Omental fat pad (tissue), 4 donors: ENCODE data around the gene TMEM19. TPM values are rescaled to one million over a fixed set of nuclear protein-coding genes. Genes with fewer than 3 reads are reported as not detected.

Source experiments
- ATAC-seq: fragments of 150-250 bp; one replicate; pipeline ENCODE4 v1.9.1; 2016; ENCODE audit warnings: mild to moderate bottlenecking, moderate library complexity; ENCODE audit not compliant: low FRiP score
- DNase-seq: peaks from one replicate; pipeline ENCODE4 v3.0.0-alpha.2; 2019; ENCODE audit warnings: low spot score
- CTCF ChIP-seq, 3 donors: fragments of 450-650 bp; IDR thresholded peaks; one replicate each; pipeline ENCODE4 v1.5.1; 2016 to 2017; ENCODE audit warnings: antibody characterized with exemption in 3 of 3, mild to moderate bottlenecking in 3 of 3, moderate library complexity in 2 of 3
- total RNA-seq, 4 donors: library from RNA; depleted of rRNA; stranded (reverse); fragments of >200 nt; gene quantifications; one replicate each; pipeline ENCODE4 v1.1.0, GENCODE V29; 2016

Gene TMEM19
- total RNA-seq, 4 donors from 2014 or later: 10.3 to 20.0 (median 16.7) TPM

- no peak for ATAC-seq
- no peak for TF ChIP-seq CTCF (IDR thresholded peaks at IDR 0.05)
- DNase-seq: no peak
Observed at GRCh38 chr12:71727958-71728357, 42.1 kb downstream of the TMEM19 start.

- no peak for TF ChIP-seq CTCF (IDR thresholded peaks at IDR 0.05)
- DNase-seq: no peak
- ATAC-seq: no peak
Observed at GRCh38 chr12:71730936-71731335, 45.1 kb downstream of the TMEM19 start.

GRCh38 chr12:71731439-71732356 lies 45.8 kb downstream of the TMEM19 start:
- ATAC-seq: no peak
- DNase-seq: no peak
- TF ChIP-seq CTCF (IDR thresholded peaks at IDR 0.05): no peak

GRCh38 chr12:71732357-71732712 lies 46.5 kb downstream of the TMEM19 start:
- ATAC-seq: no peak
- no peak for TF ChIP-seq CTCF (IDR thresholded peaks at IDR 0.05)
- DNase-seq: no peak

- no peak for ATAC-seq
Observed at GRCh38 chr12:71737197-71737596, 51.3 kb downstream of the TMEM19 start.

GRCh38 chr12:71742998-71743397 lies 57.1 kb downstream of the TMEM19 start:
- ATAC-seq (no peak), DNase-seq (no peak)
- no peak for TF ChIP-seq CTCF (IDR thresholded peaks at IDR 0.05)

More at GRCh38 chr12:71737197-71737596, 51.3 kb downstream of the TMEM19 start:
- no peak for DNase-seq
- no peak for TF ChIP-seq CTCF (IDR thresholded peaks at IDR 0.05)
